NCI-H1694 treated with DMSO at 0.1 percent for 48 hours (cell line): ENCODE measurements around the gene TIMP2.
"Not testable (repeated sequence)": the region's sequence is repeated elsewhere in the genome, so short reads cannot be mapped to it uniquely, and the experiment has no call there.

ENCODE experiments used
- DNase-seq: peaks from one replicate; lab custom pipeline; 2025; lab: John Stamatoyannopoulos, UW

The TIMP2 gene, protein sequence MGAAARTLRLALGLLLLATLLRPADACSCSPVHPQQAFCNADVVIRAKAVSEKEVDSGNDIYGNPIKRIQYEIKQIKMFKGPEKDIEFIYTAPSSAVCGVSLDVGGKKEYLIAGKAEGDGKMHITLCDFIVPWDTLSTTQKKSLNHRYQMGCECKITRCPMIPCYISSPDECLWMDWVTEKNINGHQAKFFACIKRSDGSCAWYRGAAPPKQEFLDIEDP

DNA sequence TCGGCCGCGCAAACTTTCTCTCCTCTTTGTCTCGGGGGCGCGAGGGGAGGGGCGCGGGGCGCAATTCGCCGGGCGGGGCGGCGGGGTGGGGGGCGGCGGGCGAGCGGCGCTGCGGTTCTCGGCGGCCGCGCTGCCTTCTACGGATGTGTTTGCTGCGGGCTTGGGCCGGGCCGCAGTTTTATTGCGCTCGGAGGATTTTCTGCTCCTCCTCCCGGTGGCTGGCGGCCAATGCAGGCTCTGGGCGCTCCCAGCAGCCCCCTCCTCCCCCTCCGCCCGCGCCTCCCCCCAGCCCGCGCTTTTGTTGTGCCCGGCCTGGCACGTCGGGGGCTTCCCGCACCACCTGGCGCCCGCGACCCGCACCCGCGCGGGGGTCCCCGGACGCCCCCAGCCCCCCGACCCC lies at the start of gene TIMP2:
TIMP2 (minus strand) TSS at position 154 of the 400 bp plus-strand sequence. CDS start 299 bp downstream, outside the sequence.
- peak; percentile 77 for DNase-seq

DNA sequence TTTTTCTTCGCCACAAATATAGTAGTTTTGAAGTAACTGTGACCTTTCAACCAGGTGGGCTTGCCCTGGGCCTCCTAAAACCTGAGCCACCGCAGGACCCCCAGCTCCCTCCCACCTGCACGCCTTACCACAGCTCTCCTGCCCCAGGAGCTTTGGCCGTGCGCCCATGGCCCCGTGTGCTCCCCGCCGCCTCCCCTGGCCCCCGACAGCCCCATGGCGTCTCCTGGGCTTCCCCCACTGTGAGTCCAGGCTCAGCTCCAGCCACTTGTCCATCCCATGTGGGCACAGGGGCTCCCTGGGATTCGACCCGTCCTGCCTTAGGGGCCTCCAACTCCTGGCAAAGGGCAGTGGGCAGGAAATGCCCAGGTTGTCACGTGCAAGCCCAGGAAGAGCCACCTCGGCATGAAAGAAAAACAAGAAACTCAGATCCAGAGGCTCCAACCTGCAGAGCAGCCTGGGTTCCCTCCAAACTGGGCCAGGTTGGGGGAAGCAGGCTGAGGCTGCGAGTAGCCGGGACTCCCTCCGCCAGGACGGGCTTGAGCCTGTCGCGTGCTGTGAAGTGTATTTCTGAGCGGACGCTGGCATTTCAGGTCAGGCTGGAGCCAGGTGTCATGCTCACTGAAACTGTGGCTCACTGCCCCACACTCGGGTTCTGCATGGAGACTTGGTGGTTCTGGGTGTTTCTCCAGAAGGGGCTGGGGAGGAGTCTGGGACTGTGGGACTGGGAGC lies 48.8 kb upstream of the TIMP2 start:
- no peak for DNase-seq

DNA sequence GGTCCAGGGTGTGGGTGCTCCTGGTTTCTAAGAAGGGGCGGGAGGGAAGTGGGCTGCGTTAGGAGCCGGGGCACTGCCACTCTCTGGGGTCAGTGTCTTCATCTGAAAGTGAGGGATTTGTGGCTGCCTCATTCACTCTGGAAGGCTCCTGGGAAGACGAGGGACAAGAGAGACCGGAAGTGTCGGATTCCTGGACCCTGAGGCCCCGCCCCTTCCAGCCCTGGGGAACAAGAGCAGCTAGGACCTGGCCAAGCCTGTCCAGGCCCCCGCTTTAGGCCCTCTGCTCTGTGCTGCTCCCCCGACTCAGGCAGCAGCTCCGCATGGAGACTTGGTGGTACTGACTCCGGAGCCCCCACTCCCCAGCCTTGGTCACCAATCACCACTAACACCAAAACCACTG lies 48.0 kb upstream of the TIMP2 start:
- no peak for DNase-seq

DNA sequence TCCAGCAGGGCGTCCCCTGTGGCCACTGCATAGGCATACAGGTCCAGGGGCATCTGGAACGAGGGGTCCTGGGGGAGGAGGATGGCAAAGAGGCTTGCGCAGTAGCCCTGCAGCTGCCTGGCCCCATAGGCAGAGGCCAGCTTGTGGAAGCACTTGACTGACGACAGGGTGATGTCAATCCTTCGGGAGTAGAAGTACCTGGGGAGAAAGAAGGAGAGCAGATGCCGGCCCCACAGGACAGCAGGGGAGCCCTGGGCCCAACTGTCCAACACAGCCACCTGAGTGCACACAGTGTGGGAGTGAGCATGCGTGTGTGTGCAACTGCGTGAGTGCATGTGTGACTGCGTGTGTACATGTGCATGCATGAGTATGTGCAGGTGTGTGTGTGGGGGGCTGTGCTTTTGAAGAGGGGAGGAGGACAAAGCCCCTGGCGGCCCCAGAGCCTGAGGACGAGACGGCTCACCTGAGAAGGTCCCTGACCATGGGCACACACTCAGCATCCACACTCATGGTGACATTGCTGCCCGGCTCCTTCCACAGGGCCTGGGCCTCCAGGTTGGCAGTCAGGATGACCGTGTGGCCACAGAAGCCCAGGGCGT lies 47.4 kb upstream of the TIMP2 start:
- no peak for DNase-seq

DNA sequence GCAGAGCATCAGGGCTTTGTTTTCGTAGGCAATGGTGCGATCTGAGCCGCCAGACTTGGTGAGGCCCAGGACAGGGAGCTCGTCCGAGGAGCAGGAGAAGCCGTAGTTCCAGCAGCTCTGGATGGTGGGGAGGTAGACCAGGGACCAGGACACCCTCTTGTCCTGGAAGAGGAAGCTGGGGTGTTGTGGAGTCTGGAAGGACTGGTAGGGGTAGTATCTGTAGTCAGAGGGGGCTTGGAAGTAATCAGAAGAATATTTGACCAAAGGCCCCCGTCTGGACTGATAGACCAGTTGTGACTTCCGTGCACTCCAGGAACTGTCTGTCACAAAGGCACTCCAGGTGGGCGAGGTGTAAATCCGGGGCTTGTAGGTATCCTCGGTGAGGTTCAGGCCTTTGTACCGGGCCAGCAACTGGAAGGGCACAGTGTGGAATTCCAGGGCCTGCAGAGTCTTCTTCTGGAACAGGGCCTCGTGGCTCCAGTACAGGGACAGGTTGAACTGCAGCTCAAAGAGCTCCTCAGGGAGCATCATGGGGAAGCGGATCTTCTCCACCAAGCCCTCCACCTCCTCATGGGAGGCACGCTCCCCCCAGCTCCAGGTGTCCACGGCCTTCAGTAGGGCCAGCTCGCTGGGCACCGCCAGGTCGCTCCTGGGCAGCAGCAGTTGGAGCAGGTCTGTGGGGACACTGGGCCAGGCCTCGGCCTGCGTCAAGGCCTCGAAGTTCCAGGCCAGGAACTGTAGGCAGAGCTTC lies 46.7 kb upstream of the TIMP2 start:
- DNase-seq = no peak

DNA sequence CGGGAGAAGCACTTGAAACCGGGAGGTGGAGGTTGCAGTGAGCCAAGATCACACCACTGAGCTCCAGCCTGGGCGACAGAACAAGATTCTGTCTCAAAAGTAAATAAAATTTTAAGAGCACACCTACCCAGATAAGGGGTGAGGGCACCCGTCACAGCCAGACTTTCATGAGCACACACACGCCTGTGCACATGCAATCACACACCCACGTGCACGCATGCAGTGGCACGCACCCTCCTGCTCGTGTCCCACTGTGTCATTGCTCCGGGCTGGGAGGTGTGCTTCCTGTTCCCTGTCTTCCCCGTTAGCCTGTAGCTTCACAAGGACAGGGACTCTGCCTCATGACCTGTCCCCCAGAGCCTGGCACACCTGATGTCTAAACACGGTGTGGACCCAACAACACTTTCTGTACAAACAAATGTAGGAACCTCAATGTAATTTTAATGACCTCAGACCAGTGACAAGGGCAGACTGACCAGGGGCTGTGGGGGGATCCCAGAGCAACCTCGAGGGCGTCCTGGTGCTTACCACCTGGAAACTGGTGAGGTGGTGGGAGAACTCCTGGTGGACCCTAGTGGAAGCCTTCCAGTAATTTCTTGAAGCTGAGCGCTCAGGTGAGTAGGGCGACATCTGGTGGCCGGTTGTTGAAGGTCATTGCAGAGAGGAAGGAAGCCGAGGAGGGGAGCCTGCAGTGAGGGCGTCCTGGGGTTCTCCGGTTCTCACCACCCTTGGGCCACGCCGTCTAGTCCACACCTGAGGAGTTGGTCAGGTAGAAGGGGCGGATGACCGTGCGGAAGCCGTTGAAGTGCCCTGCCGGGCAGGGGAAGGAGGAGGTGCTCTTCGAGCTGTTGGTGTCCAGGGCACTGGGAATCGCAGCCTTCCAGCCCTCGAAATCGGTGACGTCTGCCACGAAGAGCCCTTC lies 45.9 kb upstream of the TIMP2 start:
- DNase-seq = peak; percentile 62

DNA sequence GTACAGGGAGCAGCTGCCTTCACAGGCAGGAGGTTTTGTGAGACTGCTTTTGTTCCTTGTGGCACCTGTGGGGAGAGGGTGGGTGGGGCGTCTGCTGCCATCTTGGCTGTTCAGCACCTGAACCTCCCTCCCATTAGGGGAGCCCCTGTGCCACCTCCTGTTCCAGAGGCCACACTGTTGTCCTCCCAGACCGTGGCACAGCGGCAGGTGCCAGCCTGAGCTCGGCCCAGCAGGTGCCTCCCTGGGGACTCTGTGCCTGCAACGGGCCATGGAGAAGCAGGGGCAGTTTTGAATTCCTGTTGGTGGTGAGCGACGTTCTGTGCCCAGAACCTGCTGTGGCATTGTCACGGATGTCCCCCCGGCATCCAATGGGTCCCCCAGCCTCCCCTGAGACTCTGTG lies 44.7 kb upstream of the TIMP2 start:
- no peak for DNase-seq

DNA sequence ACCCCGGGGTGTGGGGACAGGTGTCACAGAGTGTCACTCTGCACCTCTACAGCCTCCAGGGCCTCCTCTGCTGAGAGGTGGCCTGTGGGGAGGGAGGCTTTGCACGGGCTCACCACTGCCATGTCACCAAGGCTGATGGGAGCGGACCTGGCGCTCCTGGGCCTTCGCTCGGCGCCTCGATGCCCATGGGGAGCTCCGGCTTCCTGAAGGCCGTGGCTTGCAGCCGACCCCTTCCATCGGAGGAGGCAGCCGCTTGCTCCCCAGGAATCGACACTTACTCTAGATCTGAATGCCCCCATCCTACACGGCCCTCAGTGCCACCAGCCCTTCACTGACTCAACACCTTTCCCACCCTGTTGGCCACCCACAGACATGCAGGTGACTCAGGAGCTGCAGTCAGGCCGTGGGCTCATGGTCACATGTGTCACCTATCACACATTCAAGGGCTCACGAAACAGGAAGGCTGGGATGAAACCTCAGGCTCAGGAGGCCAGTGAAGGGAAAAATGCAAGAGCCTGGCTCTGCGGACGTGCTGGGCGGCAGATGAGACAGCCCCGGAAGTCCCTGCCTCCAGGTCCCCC lies 42.7 kb upstream of the TIMP2 start:
- DNase-seq = no peak

DNA sequence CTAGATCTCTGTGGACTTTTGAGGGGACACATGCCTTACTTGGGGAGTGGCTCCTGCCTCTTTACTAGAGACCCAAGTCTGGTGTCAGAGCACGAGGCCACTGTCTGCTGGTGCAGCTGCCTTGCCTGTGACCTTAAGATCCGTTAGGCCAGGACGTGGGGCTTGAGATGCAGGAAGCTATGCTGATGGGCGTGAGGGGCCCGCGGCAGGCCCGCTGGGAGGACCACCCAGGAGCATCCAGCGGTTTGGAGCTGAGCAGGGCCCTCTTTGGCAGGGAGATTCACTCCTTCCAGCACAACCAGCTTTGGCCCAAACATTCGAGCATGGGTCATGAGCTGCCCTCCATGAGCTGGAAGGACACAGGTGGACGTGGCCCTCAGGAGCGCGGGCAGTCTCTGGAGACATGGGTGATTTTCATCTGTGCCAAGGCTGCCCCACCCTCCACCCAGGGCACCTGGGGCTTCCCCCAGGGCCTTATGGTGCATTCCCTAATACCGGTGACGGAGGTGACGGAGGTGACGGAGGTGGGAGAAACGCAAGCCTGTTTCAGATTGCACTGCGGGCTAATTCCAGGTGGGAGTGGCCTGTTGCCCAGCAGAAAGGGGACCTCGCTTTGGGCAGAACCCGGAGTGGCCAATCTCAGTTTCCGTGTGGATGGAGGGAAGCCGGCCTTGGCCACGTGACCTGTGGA lies 41.9 kb upstream of the TIMP2 start:
- no peak for DNase-seq

DNA sequence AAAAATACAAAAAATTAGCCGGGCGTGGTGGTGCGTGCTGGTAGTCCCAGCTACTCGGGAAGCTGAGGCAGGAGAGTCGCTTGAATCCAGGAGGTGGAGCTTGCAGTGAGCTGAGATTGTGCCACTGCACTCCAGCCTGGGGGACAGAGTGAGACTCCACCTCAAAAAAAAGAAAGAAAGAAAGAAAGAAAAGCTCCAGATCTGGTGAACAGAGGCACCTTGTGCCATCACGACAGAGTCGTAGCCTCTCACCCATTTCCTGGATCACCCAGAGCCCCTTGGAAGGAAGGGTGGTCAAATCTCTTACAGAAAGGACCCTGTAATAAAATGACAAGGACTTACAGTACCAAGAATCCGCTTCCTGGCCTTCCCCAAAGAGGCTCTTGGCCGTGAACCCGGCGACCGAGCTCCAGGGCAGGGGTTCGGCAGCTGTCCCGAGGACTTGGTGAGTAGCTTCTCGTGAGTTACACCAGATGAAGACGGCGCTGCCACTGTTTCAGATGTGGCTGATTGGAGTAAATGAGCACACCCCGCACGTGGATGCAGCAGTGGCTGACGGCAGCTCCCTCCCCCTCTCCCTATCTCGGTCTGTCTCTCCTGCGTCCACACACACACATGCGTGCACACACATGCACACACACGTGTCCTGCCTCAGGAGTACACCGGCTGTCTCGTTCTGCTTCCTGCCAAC lies 41.1 kb upstream of the TIMP2 start:
- DNase-seq = no peak

DNA sequence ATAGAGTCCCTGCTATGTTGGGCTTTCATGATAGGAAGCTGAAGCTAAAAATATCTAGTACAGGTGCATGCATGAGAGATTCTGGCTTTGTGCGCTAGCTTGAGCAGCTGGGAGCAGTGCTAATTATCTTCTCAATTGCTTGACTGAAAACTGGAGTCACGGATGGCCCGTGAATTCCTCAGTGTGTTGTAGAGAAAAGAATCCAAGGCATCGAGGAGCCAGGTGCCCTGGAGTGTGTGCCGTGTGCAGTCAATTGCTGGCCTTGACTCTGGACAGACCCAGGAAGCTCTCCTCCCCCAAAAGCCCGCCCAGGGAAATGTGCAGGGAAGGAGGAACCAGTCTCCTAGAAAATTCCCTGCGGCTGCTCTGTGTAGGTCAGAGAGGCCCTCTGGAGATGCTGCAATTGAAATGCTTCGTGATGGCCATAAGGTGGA lies 40.3 kb upstream of the TIMP2 start:
- peak; percentile 74 for DNase-seq

DNA sequence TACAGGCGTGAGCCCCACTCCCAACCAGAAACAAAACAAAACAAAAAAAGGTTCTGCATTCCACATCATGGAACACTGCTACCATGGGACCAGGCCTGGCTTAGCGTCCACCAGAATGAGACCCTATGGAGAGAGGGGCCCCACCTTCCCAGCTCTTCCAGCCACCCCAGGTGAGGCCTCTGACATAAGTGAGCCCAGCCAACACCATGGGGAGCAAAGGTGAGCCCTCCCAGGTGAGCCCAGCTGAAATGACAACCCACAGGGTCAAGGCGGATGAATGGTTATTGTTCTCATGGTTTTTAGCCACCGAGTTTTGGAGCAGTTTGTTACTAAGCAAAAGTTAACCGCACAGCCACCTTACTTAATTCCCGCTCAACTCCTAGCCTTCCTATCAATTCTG lies 38.2 kb upstream of the TIMP2 start:
- DNase-seq = no peak

DNA sequence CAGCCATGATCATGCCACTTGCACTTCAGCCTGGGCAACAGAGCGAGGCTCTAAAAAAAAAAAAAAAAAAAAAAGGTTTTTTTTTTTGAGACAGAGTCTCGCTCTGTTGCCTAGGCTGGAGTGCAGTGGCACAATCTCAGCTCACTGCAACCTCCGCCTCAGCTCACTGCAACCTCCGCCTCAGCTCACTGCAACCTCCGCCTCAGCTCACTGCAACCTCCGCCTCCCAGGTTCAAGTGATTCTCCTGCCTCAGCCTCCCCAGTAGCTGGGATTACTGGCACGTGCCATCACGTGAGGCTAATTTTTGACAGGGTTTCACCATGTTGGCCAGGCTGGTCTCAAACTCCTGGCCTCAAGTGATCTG lies 37.8 kb upstream of the TIMP2 start:
- DNase-seq = not testable (repeated sequence)

DNA sequence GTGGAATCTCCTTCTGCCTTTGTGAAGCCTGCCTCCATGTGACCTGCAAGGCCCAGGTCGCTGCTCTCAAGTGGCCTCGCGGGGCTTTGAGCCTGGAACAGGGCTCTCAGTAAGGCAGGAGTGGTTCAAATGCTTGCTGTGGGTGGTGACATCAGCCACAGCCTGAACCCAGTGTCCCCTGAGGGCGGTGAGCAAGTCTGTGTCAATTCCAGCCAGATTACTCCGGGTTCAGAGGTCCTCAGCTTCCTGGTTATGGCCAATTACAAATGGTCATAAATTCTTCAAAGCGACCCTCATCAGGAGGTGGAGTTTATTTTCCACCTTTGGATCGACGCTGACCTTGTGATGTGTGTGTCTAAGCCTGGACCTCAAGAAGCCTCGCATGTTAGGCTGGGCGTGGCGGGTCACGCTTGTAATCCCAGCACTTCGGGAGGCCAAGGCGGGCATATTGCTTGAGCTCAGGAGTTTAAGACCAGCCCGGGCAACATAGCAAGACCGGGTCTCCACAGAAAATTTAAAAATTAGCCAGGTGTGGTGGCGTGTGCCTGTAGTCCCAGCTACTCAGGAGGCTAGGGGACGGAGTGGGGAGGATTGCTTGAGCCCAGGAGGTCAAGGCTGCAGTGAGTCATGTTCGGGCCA lies 37.3 kb upstream of the TIMP2 start:
- no peak for DNase-seq

DNA sequence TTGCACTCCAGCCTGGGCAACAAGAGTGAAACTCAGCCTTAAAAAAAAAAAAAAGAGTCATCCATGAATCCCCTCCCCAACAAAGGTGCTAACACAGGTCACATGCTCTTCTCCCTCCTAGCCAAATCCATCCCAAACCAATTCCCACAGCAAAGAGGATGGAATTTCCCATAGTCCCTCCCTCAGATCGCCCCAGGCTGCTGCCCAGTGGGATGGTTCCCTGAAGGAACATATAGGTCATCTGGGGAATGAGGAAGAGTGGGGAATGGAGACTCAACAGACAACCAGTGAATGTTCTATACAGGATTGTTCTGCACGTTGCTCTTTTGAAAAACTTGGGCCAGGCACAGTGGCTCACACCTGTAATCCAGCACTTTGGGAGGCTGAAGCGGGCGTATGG lies 36.4 kb upstream of the TIMP2 start:
- DNase-seq = no peak

DNA sequence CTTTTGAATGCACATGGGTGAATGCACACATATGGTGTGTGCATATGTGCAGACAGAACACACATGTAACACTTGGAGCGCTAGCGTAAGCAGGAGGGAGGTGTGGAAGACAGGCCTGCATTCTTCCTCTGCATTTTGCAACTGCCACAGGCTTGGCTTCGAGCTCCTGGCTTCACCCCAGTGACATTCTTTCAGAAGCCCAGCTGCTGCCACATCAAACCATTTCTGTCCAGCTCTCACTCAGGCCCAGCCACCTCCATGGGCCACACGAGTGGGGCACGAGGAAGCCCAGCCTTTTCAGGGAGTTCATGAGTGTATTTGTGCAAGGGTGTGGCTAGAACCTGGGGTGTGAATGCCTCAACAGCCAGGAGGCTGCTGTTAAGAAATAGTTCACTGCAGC lies 35.7 kb upstream of the TIMP2 start:
- DNase-seq = peak; percentile 84

DNA sequence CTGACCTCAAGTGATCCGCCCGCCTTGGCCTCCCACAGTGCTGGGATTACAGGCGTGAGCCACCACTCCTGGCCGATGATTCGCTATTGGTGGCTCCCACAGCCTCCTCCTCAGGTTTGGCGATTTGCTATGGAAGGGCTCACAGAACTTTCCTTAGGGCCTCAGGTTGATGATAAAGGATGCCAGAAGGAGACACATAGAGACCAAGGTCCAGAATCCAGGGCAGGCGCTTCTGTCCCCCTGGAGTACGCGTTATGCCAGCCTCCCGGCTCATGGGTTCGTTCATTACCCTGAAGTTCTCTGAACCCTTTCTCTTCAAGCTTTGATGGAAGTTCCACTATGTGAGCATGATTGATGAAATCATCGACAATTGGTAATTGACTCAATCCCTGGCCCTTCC lies 34.6 kb upstream of the TIMP2 start:
- no peak for DNase-seq

DNA sequence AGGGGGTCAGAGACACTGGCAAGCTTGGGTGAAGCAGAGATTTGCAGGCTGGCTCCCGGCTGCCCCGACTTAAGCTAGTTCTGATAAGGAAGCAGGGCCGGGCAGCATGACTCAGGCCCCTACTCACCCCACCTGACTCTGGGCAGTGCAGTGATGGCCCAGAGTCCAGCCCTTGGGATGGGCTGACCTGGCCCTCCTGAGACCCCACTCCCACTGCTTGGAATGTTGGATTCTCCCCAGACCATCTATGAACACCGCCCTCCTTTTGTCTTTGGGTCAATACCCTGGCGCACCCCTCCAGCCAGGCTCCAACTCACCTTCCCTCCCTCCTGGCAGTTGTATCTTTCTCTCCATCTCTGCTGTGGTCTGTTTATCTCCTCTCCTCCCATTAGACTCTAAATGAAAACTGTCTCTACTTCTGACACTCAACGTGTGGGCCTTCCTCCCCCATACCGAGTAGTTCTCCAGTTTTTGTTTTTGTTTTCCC lies 33.5 kb upstream of the TIMP2 start:
- DNase-seq = no peak

DNA sequence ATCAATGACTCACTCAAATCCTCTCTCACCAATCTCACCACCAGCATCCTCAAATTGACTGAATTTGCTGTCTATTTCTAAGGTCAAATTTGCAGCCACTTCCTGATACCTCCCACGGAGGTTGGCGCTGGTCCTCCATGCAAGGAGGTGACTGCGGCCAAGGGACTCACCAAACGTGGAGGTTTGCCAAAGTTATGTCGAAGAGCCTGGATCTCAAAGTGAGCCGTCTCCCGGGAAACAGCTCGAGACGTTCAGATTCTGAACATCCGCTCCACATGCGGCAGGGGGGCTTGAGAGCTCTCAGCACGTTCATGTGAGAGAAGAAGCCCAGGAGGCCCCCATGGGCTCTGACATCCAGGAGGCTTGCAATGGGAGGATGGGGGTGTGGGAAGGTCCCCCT lies 31.9 kb upstream of the TIMP2 start:
- no peak for DNase-seq
